Activated gamma-delta T cell treated with Interleukin-2 at 50 U/mL for 16 hours (primary cell): ENCODE data around the gene ZDHHC1.
"Not testable (repeated sequence)": the region's sequence is repeated elsewhere in the genome, so short reads cannot be mapped to it uniquely, and the experiment has no call there.

ENCODE experiments used
- DNase-seq: peaks from one replicate; pipeline ENCODE4 v3.0.0-alpha.2; 2020

Gene ZDHHC1

DNA sequence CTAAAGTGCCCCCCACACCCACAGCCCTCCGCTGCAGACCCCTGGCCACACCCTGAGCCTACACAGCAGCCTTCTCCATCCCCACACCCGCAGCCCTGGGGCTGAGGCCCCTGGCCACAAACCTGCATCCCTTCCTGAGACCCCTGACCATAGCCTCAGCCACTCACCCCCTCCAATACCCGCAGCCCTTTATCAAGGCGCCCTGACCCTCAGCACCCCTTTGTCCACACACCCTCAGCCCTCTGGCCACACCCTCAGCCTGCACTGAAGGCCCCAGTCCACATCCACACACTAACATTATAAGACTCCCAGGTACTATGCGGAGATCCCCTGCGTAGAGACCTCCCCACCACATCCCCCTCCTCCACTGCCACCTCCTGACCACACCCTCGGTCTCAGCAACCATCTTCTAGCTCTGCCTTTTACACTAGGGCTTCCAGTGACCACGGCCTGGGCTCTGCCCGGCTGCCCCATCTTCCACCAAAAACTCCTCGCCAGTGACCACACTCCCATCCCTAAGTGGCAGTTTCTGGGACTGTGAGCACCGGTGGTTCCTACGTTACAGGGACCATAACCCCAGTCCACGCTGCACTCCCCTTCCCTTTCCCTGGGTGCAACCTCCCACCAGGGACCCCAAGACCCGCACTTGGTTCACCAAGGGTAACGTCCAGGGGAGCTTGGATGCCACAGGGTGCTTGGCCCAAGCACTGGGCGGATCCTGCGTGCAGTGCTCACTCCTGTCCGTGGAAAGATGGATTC lies 23.8 kb downstream of the ZDHHC1 start:
- DNase-seq: no peak

DNA sequence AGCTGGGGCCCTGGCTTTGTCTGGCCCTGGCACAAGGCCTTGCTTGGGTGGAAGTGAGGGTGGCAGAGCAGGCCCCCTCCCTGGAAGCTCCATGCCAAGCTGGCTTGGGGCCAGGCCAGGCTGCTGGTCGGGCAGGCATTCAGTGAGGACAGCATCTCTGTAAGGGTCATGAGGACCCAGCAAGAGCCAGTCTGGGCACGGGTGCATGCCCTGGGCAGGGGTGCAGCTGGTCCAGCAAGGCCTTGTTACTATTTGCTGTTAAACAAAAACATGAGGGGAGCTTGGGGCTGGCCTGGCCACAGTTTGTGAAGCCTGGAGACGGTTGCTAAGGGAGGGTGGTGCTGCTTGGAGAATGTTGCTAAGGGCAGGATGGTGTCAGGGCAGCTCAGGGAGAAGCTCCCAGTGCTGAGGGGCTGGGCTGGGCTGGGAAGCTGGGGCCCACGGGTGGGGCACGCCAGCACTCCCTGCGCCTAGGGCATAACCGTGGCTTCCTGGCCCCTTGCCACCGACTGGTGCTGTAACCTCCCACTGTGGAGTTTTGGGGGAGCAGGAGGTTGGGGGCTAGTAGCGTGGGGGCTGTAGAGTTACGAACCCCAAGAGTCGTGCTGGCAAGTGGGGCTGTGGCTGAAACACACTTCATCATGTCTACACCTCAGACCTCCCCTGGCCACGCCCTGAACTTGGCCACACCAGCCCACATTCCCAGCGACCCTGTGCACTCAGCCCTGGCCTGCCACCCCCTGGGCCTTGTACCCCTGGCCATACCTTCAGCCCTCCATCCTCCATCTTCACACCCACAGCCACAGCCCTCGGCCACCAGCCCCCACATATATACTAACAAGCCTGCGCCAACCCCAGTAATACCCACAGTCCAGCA lies 24.6 kb downstream of the ZDHHC1 start:
- no peak for DNase-seq

DNA sequence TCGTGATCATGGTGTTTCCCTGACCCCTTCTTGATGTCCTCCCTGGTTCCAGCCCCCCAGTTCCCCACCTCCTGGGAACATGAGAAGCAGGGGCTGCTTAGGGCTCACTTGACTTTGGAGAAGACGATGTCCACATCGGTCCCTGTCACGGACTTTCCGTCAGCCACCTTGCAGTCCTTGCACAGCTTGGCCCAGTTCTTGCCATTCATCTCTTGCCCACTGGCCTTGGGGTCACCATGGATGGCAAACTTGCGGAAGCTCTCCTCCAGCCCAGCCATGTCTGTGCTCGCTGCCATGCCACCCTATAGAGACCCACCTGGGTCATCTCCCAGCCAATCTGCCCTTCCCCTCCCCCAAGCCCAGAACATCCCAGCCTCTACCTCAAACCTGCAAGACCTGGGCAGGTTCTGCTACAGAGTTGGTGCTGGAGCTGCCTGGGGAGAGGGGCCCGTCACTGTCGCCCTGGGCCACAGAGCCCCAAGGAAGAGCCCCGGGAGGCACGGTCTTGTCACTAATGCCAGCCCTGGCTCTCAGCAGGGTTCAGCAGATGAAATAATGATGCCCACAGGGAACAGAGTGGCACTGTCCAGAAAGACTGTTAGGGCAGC lies 25.4 kb downstream of the ZDHHC1 start:
- no peak for DNase-seq

DNA sequence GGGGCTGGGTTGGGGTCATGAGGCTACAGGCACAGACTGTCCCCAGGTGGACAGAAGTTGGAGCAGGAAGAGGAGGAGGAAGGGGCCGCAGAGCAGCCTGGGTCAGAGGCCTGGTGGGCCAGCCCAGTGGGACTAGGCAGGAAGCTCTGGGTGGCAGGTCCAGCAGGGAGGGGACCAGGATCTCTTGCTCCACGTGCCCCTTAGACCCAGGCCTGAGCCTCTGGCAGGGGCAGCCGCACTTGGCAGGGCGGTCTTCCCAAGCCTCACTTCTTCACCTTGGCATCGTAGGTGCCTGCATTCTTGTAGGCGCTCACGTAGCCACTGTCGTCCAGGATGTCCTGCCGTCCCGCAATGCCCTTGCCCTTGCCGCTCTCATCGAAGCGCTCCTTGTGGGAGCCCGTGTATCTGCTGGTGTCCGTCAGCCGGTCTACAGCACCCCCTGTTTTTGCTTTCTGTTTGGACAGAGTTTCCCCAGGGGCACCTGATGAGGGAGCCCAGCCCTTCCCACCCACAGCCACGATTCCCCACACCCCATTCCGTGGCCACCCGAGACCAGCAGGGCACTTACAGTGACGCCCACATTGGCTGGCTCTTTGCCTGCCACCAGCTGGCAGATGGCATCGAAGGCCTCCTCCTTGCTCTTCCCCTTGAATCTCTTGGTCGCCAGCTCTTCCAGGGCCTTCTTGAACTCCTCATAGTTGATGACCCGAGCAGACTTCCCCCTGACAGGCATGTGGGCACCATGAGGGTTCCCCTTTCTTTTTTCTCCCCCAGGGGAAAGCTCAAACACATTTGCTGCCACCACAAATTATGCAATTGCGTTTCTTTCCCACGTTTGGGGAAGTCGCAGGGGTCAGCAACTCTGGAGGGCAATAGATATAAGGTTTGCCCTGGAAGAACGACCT lies 26.1 kb downstream of the ZDHHC1 start:
- DNase-seq: no peak

DNA sequence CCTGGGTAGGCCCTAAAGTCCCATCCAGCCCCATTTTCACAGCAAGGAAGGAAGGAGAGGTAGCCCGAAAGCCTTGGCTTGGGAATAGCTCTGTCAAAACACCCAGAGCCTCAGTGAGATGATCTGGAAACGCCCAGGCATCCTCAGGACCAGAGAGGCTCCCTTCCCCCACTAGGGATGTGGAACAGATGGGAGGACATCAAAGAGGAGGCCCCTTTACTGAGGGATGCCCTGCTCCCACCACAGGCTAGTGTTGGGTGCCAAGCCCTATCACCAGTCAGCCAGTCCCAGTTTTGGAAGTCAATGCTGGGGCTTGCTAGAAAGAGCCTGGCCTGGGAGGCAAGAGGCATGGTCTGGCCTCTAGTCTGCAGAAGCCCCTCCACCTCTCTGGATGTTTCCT lies 27.7 kb downstream of the ZDHHC1 start:
- no peak for DNase-seq

DNA sequence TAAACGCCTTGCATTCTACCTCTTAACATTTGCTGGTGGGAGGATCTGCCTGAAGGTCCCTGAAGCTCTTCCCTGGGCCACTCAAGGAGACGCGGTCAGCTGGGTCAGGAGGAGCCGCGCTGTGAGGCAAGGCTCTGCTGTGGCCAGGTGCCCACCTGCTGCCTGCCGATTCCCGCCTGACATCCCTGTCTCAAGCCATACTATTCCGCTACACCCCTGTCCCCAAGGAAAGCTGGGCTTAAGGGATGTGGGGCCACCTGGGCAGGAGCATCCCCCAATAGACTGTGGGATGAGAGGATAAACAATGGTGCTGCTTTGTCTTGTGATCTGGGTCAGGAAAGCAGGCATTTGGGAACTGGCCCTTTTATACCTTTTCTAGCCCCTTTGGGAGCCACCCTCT lies 28.1 kb downstream of the ZDHHC1 start:
- no peak for DNase-seq

DNA sequence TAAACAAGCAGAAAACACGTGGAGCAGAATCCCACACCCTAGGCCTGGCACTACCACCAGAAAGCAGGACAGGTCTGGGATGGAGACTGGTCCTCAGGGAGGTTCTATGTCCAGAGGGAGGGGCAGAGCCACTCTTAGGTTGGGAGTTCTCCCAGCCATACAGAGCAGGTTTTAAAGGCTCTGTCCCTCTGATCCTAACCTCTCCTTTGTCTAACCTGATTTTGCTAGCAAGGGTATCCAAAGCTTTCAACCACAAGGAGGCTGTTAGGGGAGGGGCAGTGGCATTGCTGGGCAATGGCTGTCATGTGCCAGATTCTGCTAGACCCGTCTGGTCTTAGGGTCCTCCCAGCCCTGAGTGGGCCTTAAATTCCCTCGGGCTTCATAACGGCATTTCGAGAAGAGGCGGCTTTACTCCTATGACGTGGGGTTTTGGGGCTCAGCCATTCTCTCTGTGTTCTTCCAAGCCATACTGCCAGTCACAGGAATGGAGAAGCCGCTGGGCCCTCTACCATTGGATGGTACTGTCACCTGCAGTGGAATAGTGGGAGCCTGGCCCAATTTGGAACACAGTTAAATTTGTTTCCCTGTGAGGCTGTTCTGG lies 28.7 kb downstream of the ZDHHC1 start:
- no peak for DNase-seq

DNA sequence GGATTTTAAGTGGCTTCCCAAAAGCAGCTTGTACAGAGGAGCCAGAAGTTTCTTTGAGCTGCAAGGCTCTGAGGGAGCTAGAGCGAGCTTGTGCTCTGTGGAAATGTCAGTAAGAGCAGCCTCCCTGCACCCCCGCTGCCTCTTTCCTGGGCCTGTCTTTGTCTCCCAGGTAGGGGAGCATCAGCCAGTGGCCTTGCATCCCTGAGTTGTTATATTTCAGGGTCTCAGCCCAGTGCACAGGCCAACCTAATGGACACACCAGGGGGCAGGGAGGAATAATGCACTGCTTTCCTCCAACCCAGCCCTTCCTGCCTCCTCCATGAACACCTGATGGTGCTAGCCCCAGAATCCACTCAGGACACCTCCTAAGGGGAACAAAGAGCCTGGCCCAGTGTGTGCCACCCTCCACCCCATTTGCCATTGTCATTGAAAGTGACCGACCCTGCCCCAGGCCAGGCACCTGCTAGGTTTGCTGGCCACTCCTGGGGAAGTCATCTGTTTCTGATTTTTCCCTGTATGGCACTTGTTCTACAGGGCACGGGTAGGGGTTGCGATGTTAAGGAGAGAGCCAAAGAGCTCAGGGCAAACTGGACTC lies 29.3 kb downstream of the ZDHHC1 start:
- DNase-seq: no peak

DNA sequence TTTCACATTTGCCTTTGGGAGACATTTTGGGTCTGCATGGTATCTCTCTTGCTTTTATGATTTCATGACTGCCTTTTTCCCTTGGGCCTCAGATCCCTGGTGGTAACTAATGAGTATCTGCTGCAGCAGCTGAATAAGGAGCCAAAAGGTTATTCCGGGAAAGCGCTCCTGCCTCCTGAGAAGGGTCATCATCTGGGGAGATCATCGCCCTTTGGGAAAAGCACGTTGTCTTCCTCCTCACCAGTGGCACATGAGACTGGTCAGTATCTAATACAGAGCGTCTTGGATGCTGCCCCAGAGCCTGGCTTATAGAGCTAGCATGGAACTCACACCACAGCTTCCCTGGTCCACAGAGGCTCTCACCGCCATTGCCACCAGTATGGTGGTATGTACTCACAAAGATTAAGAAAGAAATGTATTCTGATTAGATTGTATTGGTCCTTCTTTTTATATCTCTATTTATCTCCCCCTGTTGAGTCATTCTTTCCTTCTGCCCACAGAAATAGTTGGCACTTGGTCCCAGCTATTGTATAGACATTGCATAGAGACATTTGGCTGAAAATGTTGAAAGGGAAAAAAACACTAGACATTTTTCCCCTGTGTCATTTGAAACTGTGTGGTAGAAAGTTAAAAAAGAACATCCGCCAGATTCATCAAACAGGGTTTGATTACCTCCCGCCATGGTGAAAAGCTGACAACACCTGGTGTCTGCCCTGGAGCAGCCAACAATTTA lies 31.3 kb downstream of the ZDHHC1 start:
- DNase-seq: no peak

DNA sequence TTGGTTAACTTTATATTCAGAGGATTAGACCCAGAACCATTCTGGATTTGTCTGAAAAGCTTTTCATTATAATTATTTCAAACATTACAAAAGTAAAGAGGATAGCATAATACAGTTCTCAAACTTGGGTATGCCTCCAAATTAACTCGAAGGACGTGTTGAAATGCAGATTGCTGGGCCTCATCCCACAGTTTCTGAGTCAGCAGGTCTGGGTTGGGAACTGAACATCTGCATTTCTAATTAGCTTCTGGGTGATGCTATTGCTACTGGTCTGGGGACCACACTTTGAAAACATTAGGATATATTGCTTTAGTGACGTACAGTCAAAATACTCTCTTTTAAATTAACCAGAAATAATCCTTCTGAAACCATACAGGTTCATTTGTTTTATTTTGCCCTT lies 33.0 kb downstream of the ZDHHC1 start:
- no peak for DNase-seq

DNA sequence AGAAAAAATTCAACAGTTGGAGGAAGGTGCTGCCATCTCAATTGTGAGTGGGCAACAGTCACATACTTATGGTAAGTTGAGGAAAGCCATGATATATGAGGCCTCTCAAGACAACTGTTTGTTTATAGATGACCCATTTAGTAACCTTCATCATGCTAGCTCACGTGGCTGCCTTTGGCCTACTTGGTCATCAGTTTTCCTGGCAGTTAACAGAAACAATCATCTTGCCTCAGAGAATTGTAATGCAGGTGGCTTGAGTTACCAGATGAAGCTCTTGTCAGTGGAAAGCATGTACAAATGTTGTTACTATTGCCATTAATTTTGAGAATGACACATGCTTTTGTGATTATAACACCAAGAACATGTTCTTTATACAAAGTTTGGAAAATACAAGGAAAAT lies 37.6 kb downstream of the ZDHHC1 start:
- no peak for DNase-seq

DNA sequence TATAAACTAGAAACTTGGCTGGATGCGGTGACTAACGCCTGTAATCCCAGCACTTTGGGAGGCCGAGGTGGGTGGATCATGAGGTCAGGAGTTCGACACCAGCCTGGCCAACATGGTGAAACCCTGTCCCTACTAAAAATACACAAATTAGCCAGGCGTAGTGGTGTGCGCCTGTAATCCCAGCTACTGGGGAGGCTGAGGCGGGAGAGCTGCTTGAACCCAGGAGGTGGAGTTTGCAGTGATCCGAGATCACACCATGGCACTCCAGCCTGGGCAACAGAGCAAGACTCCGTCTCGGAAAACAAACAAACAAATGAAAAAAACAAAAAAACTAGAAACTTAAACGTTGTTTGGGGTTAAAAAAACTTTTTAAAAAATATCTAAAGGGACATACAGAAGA lies 40.3 kb downstream of the ZDHHC1 start:
- DNase-seq: not testable (repeated sequence)

DNA sequence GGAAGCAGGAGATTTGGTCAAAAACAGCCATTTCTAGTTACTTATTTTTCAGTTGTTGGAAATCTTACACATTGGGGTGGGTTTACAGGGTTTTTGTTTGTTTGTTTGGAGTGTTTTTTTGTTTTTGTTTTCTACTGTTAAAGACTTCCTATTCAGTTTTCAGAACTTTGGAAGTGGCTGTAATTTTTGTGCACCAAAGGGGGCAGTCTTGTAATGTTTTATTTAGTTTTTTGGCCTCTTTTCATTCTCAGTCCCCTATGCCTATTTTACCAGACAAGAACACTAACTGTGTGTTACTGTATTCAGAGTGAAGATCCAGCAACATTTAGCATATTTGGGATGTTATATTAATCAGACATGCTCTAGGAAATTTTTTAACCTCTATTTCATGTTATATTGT lies 43.6 kb downstream of the ZDHHC1 start:
- no peak for DNase-seq

DNA sequence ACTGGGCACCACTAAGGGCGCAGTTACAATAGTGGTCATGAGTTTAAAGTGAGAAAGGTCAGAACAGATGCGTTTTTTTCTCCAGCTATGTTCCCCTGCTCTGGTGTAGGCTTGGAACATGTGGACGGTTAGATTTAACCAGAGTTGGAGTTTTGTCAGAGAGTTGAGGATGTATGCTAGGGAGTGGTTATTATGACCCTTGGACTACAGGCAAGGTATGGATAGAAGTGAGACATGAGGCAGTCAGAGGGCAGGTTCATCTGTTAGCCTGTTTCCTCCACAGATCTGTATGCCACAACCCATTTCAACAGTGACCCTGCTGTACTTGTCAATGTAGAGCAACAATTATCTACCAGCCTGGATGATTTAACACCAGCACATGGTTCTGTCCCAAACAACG lies 45.6 kb downstream of the ZDHHC1 start:
- DNase-seq: no peak

DNA sequence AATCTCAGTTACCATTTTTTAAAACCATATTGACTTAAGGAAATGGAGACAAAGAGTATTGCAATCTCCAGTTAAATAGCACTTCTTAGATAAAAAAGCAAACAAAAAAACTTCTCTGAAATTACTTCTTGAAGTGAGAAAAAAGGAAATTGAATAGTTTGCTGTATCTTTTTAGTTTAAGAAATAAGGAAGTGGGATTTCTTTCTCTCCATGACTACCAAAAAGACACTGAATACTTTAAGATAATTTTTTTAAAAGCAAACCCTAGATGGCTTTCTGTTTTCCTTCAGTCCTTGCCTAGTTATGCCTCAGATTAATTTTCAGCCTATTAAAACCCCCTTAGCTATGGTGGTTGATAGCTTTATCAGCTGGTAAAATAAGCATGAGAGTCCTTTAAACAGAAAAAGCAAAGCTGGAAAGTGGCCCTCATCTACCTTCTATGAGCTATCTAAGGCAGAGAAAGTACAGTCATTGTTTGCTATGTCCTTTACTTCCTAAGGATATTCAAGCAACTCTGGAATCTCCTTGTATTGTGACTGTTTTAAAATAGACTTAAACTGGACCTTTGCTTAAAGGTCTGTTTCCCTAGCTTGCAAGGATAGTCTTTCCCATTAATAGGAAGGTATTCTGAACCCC lies 51.6 kb downstream of the ZDHHC1 start:
- no peak for DNase-seq

DNA sequence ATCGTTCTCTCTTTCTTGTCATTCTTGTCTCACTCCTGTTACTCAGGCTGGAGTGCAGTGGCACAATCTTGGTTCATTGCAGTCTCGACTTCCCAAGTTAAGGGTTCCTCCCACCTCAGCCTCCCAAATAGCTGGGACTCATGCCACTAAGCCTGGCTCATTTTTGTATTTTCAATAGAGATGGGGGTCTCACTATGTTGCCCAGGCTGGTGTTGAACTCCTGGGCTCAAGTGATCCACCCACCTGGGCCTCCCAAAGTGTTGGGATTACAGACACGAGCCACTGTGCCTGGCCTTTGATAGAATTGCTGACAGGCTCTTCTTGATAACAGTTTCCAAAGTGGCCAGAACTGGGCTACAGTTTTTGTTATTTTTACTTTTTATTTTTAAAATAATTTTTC lies 55.2 kb downstream of the ZDHHC1 start:
- DNase-seq: no peak

DNA sequence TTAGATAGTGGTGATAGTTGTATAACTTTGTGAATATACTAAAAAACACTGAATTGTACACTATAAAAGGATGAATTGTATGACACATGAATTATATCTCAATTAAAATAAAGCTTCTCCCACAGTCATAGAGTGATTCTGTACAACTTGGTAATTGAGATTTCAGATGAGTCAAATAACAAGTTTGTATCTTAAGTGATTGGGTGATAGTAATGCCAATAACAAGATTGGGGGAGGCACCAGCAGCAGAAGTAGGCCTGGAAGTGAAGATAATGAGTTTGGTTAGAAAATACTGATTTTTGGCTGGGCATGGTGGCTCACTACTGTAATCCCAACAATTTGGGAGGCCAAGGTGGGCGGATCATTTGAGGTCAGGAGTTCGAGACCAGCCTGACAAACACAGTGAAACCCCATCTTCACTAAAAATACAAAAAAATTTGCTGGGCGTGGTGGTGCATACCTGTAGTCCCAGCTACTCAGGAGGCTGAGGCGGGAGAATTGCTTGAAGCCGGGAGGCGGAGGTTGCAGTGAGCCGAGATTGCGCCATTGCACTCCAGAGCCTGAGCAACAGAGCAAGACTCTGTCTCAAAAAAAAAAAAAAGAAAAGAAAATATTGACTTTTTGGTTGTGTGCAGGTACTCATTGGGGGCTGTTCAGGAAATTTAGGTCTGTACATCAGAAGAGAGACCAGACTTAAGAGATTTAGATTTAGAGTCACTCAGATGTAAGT lies 56.6 kb downstream of the ZDHHC1 start:
- DNase-seq: not testable (repeated sequence)

DNA sequence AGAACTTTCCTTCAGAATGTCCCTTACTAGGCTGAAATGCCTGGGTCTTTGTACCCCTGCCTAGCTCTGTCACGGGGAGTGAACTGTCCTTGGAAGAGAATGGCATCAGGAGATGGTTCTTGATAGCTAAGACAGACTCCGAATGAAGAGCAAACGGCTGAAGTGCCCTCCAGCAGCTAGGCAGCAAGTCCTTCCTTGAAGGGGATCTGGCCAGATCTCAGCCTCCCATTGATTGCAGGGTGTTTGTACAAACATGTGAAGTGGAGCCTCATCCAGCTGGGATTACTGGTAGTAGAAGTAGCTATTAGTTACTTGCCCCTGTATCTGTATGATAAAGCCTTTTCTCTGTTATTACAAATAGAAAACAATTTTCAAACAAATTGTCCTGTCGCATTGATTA lies 58.7 kb downstream of the ZDHHC1 start:
- DNase-seq: no peak

DNA sequence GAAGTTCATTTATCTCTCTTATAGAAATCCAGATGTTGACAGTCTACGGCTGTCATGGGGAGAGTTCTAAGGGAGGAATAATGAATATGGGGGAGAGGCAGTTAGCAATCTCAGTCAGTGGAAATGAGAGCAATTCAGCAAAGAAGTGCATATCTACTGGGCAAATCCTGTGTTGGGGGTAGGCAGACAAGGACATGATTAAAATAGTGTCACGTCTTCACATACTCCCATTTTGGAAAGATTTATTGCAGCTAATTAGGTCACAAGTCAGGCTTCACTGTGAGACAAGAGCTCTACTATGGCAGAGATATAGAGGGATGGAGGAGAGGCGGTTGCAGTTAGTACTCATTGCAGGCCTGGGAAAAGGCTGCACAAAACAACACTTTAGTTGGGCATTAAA lies 59.9 kb downstream of the ZDHHC1 start:
- DNase-seq: no peak

DNA sequence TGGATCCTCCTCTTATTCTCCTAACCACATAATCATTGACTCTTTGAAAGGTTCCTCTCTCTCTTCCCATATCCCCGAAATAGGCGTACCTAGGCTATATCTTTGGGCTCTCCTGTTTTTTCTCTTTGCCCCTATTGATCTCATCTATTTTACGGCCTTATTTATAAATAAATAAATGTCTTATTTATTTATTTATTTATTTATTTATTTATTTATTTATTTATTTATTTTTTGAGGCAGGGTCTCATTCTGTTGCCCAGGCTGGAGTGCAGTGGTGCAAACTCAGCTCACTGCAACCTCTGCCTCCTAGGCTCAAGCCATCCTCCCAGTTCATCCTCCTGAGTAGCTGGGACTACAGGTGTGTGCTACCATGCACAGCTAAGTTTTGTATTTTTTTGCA lies 63.8 kb downstream of the ZDHHC1 start:
- not testable (repeated sequence) for DNase-seq
